ENCODE measurements around the gene CKB. TPM values are rescaled to one million over a fixed set of nuclear protein-coding genes. Genes with fewer than 3 reads are reported as not detected.
"Not testable (repeated sequence)": the region's sequence is repeated elsewhere in the genome, so short reads cannot be mapped to it uniquely, and the experiment has no call there.

Gene CKB
- total RNA-seq, 1 donor from 2014 or later, result 139 TPM

GRCh38 chr14:103516426-103517173 is 6.0 kb downstream of the CKB start:
- Mint-ChIP-seq H3K4me3 (ENCODE audit: unreplicated experiment) (no peak overlapping the region), H3K27ac (ENCODE audit: unreplicated experiment) (peak overlapping the region; percentile 13), H3K36me3 (ENCODE audit: low read depth) (peaks cover 4% of the 10 kb centered on the region), H3K9me3 (ENCODE audit: low read depth) (no peaks in the 10 kb centered on the region), H3K27me3 (ENCODE audit: low read depth) (no peaks in the 10 kb centered on the region), H3K4me1 (ENCODE audit: low read depth) (peaks cover 43% of the 10 kb centered on the region)
- TF ChIP-seq CTCF (IDR thresholded peaks at IDR 0.05), result no peak
- DNase-seq (ENCODE audit: low spot score), result peak; percentile 34

GRCh38 chr14:103514596-103515421 is 7.8 kb downstream of the CKB start:
- peak; percentile 64 for DNase-seq (ENCODE audit: low spot score)
- Mint-ChIP-seq H3K4me1 (ENCODE audit: low read depth) (peaks cover 40% of the 10 kb centered on the region), H3K27me3 (ENCODE audit: low read depth) (no peaks in the 10 kb centered on the region), H3K4me3 (ENCODE audit: unreplicated experiment) (no peak overlapping the region), H3K9me3 (ENCODE audit: low read depth) (no peaks in the 10 kb centered on the region), H3K36me3 (ENCODE audit: low read depth) (peaks cover 9% of the 10 kb centered on the region), H3K27ac (ENCODE audit: unreplicated experiment) (no peak overlapping the region)
- no peak for TF ChIP-seq CTCF (IDR thresholded peaks at IDR 0.05)

GRCh38 chr14:103512701-103513611 is 9.7 kb downstream of the CKB start:
- Mint-ChIP-seq H3K9me3 (ENCODE audit: low read depth) (no peaks in the 10 kb centered on the region), H3K27ac (ENCODE audit: unreplicated experiment) (peak overlapping the region; percentile 71), H3K4me3 (ENCODE audit: unreplicated experiment) (no peak overlapping the region), H3K36me3 (ENCODE audit: low read depth) (peaks cover 15% of the 10 kb centered on the region), H3K27me3 (ENCODE audit: low read depth) (no peaks in the 10 kb centered on the region), H3K4me1 (ENCODE audit: low read depth) (peaks cover 24% of the 10 kb centered on the region)
- DNase-seq (ENCODE audit: low spot score), result peak; percentile 77
- no peak for TF ChIP-seq CTCF (IDR thresholded peaks at IDR 0.05)

GRCh38 chr14:103512180-103512579 is 10.4 kb downstream of the CKB start:
- not testable (repeated sequence) for H3K9me3 Mint-ChIP-seq (ENCODE audit: low read depth); H3K4me3 Mint-ChIP-seq (ENCODE audit: unreplicated experiment); H3K27me3 Mint-ChIP-seq (ENCODE audit: low read depth)
- Mint-ChIP-seq H3K27ac (ENCODE audit: unreplicated experiment) (peak overlapping the region; percentile 71), H3K36me3 (ENCODE audit: low read depth) (peaks cover 15% of the 10 kb centered on the region), H3K4me1 (ENCODE audit: low read depth) (peaks cover 16% of the 10 kb centered on the region)
- peak; percentile 4 for DNase-seq (ENCODE audit: low spot score)

GRCh38 chr14:103510724-103511693 is 11.6 kb downstream of the CKB start:
- no peaks in the 10 kb centered on the region for H3K9me3 Mint-ChIP-seq (ENCODE audit: low read depth)
- H3K27me3 Mint-ChIP-seq (ENCODE audit: low read depth), result no peaks in the 10 kb centered on the region
- no peak overlapping the region for H3K27ac Mint-ChIP-seq (ENCODE audit: unreplicated experiment)

More at GRCh38 chr14:103510724-103511693, 11.6 kb downstream of the CKB start:
- peak; percentile 79 for DNase-seq (ENCODE audit: low spot score)
- TF ChIP-seq CTCF (IDR thresholded peaks at IDR 0.05), result no peak
- no peak overlapping the region for H3K4me3 Mint-ChIP-seq (ENCODE audit: unreplicated experiment)
- peaks cover 12% of the 10 kb centered on the region for H3K4me1 Mint-ChIP-seq (ENCODE audit: low read depth)
- peaks cover 15% of the 10 kb centered on the region for H3K36me3 Mint-ChIP-seq (ENCODE audit: low read depth)

Measured in chondrocyte (in vitro differentiated cells).